AG08395 (cell line): ENCODE results near the gene P2RY11.

ENCODE experiments used
- DNase-seq: peaks from one replicate; pipeline ENCODE4 v3.0.0; 2012; ENCODE audit warnings: mixed read lengths, low spot score

P2RY11 gene

DNA sequence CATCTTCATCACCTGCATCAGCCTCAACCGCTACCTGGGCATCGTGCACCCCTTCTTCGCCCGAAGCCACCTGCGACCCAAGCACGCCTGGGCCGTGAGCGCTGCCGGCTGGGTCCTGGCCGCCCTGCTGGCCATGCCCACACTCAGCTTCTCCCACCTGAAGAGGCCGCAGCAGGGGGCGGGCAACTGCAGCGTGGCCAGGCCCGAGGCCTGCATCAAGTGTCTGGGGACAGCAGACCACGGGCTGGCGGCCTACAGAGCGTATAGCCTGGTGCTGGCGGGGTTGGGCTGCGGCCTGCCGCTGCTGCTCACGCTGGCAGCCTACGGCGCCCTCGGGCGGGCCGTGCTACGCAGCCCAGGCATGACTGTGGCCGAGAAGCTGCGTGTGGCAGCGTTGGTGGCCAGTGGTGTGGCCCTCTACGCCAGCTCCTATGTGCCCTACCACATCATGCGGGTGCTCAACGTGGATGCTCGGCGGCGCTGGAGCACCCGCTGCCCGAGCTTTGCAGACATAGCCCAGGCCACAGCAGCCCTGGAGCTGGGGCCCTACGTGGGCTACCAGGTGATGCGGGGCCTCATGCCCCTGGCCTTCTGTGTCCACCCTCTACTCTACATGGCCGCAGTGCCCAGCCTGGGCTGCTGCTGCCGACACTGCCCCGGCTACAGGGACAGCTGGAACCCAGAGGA lies 2.6 kb downstream of the P2RY11 start:
- DNase-seq, result no peak

DNA sequence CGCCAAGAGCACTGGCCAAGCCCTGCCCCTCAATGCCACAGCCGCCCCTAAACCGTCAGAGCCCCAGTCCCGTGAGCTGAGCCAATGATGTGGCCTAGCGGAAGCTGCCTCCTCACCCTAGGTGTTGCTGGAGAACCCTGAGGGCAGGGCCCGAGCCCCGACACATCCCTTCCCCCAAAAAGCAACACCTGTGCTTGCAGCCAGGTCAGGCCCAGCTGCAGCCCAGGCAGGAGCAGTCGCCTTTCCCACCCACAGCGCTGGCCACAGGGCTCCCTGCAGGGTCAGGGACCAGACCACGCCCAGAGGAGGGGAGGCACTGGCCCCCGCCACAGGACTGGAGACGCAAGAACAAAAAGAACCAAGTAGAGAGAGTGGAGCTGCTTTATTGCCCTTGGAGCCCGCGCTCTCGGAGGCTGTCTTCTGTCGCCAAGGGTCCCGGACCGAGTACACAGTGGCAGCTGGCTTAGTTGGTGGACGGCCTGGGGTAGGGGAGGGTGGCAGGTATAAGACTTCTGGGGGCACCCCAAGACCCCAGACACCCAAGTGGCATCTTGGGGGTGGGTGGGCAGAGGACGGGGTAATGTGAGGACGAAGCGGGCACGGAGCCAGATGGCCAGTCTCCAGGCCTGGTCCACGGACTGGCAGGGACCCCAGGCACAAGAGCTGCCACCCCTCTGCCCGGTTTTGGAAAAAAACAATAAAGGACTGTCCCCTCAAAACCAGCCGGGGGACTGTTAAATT lies 3.3 kb downstream of the P2RY11 start:
- no peak for DNase-seq

DNA sequence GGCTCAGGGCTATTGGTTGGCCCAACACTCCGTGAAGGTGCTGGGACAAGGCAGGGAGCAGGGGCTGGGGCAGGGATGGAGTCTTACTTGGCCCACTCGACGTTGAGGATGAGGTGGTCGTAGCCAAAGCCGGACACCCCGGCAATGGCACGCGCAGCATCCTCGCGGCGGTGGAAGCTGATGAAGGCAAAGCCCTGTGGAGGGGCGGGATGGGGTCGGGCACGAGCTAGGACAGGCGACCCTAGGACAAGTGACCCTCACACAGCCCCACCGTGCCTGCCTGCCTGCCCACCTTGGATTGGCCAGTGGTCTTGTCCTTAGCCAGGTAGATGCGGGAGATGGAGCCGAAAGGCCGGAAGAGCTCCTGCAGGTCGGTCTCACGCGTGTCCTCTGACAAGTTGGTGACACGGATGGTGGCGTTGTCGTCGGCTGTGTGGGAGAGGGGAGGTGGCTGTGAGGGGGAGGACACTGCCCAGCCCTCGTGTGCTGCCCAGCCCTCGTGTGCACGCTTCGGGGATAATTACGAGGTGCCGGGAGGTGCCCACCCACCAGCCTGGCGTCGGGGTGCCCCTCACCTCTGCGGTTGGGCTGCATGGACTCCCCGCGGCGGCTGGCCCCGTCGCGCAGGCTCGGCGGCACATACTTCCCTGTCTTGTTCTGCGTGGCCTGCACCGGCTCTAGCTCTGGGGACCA lies 4.0 kb downstream of the P2RY11 start:
- no peak for DNase-seq

DNA sequence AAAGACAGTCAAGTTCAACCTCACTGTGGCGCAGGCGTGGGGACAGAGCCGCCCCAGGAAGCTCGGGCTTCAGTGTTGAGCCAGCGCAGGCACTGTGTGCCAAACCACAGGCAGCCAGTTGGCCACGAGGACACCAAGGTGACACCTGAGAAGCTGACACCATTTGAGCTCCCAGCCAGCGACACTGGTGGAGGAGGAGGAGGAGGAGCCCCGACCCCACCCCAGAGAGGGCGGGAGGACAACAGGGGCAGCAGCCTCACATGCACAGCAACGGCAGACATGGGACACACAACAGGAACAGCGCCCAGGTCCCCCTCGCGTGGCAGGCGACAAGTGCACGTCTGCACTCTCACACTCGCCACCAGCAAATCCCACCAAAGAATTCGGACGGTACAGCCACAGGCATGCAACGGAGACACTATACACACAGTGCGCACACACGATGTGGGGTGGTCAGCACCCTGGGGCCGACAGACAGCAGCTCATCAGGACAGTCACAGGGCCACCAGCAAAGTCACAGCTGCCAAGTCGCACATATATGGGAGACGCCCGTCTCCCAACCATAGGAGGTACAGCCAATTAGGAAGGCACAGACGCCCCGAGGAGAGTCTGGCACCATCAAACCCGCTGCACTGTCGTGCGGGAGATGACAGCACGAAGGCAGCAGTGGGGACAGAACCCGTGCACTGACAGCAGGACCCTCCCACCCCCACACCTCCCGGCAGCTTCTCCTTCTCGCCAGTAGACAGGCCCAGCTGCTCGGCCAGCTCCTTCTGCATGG lies 4.8 kb downstream of the P2RY11 start:
- no peak for DNase-seq

DNA sequence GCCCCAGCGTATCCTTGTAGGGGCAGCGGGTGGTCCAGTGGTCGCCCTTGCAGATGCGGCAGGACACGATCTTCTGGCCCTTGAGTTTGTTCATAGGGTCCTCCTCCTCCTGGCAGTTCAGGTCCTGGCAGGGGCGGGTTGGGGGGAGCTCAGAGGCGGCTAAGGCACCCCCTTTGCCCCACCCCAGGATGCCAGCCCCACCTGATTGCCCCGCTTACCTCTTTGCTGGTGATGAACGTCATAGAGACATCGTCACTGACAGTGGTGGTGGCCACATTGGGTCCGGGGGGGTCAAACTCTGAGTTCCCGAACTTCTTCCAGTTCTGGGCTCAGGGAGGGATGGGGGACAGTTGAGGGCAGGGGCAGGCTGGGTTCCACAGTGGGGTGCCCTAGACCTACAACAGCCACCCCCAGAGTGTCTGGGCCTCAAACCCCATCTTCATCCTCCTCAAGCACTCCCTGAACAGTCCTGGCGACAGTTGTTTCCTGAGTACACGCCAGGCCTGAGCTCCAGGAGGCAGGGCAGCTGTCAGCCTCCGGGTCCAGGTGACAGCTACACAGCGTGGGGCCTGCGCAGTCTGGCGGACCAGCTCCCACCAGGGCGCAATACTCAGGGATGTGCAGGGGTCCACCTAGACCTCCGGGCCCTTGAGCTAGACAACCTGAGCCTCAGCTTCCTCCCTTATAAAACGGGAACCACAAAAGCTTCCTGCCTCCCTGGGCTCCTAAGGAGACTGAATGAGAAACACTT lies 5.5 kb downstream of the P2RY11 start:
- no peak for DNase-seq

DNA sequence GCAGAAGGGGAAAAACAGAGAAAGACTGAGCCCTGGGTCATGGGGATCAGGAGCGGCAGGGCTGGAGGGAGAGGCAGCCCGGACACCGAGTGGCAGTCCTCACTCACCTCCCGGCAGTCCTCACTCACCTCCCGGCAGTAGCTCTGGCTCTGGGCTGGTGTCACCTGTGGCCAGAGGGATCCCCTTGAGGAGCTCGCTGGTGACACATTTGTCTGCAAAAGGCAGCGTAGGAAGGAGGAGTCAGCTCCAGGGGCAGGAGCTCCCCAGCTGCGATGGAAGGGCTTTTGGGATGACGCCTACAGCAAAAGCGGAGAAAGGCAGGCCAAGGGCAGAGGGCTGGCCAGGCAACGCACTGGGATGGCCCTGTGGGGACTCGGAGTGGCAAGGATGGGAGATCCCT lies 7.5 kb downstream of the P2RY11 start:
- no peak for DNase-seq

DNA sequence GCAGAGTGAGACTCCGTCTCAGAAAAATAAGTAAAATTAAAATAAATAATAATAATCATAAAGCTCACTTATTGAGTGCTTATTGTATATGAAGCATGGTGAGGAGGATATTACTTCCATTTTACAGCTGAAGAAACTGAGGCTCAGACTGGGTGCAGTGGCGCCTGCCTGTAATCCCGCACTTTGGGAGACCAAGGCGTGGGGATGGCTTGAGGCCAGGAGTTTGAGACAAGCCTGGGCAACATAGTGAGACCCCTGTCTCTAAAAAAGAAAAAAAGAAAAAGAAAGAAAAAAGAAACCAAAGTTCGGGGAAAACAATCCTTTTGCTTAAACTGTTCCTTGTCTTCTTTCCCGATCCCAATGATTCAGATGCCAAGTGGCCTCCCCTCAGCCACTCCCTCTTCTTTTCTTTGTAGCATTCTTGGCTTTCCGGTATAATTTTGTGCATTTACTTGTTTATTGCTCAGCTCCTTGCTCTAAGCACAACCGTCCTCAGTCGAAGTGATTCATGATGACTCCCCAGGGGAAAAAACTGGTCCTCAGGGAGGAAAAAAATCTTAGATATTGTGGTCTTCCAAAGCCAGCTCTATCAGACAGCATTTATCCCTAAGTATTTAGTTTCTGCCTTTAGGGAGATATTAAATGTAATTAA lies 9.2 kb downstream of the P2RY11 start:
- peak; percentile 82 for DNase-seq

DNA sequence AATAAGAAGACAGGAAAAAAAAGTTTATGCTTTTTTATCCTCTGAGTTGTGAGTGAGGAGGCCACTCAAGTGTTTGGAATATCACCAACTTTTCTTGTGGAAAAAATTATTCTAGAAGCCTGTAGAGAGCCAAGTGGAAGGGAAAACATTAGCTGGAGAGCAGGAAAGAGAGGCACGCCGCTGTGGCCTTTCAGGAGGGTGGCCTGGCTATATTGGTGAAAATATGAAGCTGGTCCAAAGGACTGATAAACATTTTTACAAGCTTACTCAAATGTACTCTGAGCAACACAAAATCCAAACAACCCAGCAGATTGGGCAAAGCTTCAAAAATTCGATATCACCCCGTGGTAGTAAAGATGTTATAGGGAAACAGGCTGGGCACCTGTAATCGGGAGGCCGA lies 10.6 kb downstream of the P2RY11 start:
- DNase-seq, result peak; percentile 70

DNA sequence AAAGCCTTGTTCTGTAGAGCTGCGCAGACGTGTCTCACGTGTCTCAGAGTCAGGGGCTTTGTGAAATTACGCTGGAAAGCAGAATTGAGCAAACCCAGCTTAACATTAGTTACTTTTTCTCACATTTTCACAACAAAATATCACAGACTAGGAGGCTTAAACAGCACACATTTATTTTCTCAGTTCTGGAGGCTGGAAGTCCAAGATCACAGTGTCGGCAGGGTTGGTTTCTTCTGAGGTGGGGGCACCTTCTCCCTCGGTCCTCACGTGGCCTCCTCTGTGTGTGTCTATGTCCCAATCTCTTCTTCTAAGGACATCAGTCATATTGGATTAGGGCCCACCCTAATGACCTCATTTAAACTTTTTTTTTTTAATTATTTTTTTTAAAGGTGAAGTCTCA lies 12.9 kb downstream of the P2RY11 start:
- DNase-seq, result no peak

DNA sequence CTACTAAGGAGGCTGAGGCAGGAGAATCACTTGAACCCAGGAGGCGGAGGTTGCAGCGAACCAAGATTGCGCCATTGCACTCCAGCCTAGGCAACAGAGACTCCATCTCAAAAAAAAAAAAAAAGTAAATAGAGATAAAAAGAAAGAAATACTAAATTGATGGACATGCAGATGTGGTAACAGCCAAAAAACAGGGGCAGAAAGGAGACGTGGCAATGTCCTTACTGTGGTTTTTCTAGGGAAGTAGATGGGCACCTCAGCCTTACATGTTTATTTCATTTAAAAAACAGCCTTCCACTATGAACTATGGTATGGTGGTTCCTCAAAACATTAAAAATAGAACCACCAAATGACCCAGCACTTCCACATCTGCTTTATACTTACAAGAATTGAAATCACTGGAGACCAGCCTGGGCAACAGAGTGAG lies 14.7 kb downstream of the P2RY11 start:
- DNase-seq, result no peak

DNA sequence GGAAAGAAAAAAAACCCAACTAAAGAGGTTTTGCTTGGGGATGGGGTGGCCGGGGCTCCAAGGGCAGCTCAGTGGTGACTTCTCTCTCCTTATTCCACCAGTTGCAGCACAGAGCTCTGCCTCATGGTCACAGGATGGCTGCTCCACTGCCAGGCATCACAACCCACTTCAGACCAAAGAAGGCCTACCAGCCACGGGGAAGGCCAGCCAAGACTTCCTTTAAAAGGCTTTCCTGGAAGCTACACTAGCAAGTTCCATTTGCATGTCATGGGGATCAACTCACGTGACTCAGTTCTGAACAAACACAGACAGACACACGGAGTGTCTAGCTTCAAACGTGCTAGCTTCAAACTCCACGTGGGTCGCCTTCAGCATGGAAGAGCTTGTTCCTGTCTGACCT lies 21.4 kb downstream of the P2RY11 start:
- DNase-seq, result no peak

DNA sequence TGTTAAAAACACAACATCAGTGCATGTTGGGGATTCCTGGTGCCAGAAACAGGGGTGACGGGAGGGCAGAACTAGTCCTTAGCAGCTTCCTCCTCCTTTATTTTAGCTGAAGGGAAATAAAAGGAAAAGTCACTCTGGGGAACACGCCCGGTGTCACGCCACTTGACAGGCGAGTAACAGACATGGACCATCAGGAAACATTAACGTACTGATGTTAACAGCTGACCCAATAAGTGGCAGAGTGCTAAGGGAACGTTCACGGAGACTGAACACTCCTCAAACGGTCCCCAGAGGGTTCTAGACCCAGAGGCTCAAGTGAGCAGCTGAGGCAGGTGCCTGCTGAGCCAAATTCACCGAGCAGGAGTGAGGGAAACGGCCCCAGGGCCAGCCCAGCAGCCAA lies 22.1 kb downstream of the P2RY11 start:
- DNase-seq, result no peak

DNA sequence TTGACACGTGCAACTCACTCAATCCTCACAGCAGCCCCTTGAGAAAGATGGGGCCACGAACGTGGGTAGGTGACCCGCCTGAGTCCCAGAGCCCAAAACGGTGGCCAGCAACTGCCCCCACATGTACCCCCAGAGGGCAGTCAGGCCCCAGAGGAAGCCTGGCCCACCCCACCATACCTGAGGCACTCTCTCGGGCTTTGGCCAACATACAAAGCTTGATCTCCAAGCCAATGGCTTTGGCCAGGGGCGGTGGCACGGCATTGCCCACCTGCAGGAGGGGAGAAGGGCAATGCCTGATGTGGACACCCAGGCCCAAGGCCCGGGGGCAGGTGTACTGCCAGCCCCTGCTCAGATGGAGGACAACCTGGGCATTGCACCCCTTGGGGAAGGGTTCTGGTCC lies 22.5 kb downstream of the P2RY11 start:
- DNase-seq, result no peak

DNA sequence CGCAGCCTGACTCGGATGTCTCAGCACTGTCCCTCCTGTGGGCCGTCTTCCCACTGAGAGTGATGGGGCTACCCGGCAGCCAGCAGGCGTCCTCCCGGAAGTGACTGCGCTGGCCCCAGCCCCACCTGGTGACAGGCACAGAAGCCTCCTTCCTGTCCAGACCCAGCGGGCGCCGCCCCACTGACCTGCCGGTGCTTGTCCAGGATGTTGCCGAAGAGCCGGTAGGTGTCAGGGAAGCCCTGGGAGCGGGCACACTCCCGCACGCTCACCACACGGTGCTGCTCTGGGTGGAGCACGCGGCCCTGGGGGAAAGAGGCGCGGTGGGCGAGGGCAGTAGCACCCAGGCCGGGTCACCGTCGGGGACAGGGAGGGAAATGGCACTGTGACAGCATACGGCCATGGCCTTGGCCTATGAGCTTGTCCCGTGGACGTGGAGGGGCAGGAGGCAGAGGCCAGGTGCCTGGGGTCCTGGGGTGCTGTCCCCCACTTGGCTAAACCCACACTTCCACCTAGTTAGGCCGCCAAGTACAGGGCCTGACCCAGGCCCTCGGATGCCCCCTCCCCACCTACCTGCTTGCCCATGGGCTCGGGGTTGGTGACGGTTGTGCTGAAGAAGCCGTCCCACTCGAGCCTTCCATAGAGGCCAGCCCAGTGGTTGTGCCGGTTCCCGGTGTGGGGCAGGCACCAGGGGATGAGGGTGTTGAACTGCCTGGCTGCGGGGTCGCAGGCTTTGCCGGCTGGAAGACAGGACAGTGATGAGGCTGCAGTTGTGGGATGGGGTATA lies 24.2 kb downstream of the P2RY11 start:
- no peak for DNase-seq

DNA sequence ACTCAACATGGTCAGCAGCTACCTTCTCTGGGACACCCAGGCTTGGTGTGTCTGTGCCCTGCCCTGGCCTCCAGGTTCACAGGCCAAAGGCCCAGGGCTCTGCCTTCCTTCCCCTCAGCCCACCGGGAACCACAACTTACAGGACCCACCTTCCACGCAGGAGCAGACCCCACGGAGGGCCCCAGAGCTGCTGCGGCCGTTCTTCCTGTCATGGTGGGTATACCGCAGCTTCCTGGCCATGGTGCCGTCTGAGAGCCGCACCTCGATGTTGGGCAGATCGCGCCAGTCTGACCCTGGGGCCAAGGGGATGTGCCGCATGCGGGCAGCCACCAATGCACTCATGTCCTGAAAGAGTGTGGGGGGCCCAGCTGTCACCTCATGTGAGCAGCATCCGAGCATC lies 25.4 kb downstream of the P2RY11 start:
- DNase-seq, result no peak

DNA sequence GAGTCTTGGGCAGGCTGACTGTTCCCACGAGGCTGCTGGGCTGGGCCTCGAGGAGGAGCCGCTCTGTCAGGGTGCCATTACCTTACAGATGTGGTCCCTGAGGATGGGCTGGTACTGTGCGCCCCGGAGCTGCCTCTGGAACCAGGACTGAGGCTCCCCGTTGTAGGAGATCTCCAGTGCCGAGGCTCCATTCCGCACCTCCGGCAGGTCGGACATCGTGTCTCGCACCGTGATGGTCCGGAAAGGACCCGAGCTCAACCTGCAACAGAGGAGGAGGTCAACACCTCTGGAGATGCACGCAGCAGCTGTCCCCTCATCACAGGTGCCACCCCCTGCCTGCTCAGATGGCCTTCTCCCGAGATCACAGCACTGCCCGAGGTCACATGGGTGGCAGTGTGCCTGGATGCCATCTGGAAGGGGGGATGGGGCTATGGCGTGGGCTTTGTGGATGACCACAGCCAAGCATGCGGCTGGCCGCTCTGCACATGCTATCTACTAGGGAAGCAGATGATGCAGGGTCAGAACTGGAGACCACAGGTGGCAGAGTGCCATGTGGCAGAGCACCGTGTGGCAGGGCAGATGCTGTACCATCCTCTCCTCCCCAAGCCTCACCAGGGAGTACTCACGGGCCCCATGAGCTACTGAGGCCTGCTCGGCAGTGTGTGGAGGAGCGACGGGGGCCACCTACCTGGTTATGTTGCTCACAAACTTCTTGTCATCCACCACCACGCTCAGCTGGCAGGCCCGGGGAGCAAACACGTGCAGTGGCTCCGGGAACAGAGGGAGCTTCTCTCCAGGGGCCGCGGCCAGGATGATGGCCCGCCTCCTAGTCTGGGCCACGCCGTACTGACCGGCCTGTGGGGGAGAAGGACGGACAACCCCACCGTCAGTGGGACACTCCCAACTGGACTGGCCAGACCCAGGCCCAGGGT lies 26.5 kb downstream of the P2RY11 start:
- DNase-seq, result peak; percentile 43

DNA sequence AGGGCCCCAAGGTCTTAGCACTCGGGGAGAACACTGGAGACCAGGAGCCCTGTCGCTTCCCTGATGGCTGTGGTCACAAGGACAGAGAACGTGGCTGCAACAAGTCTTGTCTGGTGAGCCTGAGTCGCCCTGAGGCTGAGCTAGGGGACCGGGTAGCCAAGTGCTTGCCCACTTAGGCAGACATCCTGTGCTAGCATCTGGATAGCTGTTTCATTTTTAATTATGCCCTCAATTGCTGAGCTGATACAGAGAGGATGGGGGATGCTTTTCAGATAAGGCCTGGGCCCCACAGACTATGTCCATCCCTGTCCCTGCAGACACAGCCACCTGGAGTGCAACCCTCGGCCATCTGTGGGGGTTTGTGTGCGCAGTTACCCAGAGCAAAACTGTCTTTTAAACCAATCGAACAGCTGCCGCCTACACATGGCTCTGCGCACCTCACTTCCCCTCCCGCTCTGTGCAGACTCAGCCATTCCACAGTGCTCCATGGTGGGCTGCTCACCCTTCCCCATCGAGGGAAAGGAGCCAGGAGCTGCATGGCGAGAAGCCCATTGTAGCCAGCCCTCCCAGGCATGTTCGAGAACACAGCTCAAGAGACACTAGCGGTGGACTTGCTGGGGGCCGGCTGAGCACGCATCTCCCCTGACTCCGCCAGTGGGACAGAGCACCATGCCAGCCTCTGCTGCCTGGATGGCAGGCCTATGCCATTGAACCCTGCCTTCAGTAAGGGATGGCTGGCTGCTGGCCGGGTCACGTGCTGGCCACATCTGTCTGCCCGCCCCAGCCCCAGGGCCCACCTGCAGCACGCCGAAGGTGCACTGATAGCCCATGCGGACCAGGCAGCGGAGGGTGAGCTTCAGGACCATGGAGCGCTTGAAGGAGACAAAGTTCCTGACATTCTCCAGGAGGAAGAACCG lies 27.6 kb downstream of the P2RY11 start:
- DNase-seq, result no peak

DNA sequence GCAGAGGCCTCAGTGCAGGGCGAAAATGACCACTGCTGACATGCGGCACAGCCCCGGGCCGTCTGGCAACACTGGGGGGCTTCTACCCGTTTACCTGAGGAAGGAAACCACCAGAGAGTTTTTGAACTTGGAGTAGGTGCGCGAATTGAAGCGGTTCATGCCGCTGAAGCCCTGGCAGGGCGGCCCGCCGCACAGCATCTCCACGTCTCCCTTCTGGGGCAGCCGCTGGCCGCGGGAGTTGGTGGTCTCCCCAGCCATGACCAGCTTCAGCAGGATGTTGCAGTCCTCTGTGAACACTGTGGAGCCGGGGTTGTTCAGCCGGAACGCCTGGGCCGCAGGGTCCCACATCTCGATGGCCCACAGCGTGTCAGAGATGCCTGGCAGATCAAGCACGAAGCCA lies 28.5 kb downstream of the P2RY11 start:
- no peak for DNase-seq
